Ishikawa (cell line): ENCODE results near the gene PRICKLE3.

Experiments used
- CEBPB ChIP-seq: IDR thresholded peaks from 2 replicates; pipeline ENCODE4 v1.6.1; 2012
- CREB1 ChIP-seq: IDR thresholded peaks from 2 replicates; pipeline ENCODE4 v1.6.1; 2012; ENCODE audit warnings: low read depth
- EGR1 ChIP-seq: IDR thresholded peaks from 2 replicates; pipeline ENCODE4 v1.6.1; 2012
- EP300 ChIP-seq: IDR thresholded peaks from 2 replicates; pipeline ENCODE4 v1.6.1; 2012; ENCODE audit warnings: borderline replicate concordance
- FOXM1 ChIP-seq: IDR thresholded peaks from 2 replicates; pipeline ENCODE4 v1.6.1; 2012; ENCODE audit warnings: low read depth, borderline replicate concordance
- NFIC ChIP-seq: IDR thresholded peaks from 2 replicates; pipeline ENCODE4 v1.6.1; 2012
- RAD21 ChIP-seq: IDR thresholded peaks from 2 replicates; pipeline ENCODE4 v1.6.1; 2012; ENCODE audit warnings: low read depth
- REST ChIP-seq: IDR thresholded peaks from 2 replicates; pipeline ENCODE4 v1.6.1; 2012; ENCODE audit warnings: low read depth, mild to moderate bottlenecking
- TAF1 ChIP-seq: IDR thresholded peaks from 2 replicates; pipeline ENCODE4 v1.6.1; 2012; ENCODE audit warnings: low read depth, mild to moderate bottlenecking
- TCF12 ChIP-seq: IDR thresholded peaks from 2 replicates; pipeline ENCODE4 v1.6.1; 2012; ENCODE audit warnings: low read depth
- TEAD4 ChIP-seq: IDR thresholded peaks from 2 replicates; pipeline ENCODE4 v1.6.1; 2012
- USF1 ChIP-seq: IDR thresholded peaks from 2 replicates; pipeline ENCODE4 v1.6.1; 2012
- YY1 ChIP-seq: IDR thresholded peaks from 2 replicates; pipeline ENCODE4 v1.6.1; 2012; ENCODE audit warnings: low read depth
- ZBTB7A ChIP-seq: IDR thresholded peaks from 2 replicates; pipeline ENCODE4 v1.6.1; 2012; ENCODE audit warnings: low read depth
- TF ChIP-seq, protein P1 (sequence below): IDR thresholded peaks from 2 replicates; pipeline ENCODE4 v1.6.1; 2012

Gene PRICKLE3

DNA sequence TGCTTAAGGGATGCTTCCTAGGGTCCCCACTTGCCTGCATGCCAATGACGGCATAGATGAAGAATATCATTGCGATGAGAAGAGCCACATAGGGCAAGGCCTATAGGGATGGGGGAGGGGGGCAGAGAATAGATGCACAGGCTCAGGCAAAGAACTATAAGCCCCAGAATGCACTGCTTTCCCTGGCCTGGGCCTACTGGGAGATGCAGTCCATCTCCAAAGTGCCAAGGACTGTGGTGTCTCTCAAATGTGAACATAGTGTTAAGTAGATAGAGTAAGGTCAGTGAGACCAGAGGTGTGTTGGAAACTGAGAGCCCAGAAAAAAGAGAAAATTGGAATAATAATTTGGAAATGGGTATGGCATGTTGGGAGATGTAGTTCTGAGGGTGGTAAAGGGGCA, 26.0 kb upstream of the PRICKLE3 start:
- no peak for TF ChIP-seq TCF12
- no peak for TF ChIP-seq FOXM1
- no peak for TF ChIP-seq EGR1

DNA sequence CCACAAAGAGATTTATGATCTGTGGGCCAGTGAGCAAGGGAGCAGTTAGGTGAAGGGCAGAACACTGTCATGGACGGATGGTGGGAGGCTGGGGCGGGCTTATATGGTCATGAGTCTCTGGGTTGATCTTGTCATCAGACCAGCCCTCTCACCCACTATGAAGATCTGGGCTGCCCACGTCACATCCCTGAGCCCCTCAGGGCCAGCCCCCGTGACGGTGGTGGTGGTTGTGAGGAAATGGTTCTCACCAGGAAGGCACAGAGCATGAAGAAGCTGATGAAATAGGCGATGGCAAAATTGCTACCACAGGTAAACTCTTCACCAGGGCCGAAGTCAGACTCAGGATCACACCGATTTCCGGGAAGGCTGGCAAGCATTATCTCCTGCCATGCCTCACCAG, 24.9 kb upstream of the PRICKLE3 start:
- TF ChIP-seq ZBTB7A, result no peak
- no peak for TF ChIP-seq CREB1
- no peak for TF ChIP-seq TAF1
- no peak for TF ChIP-seq YY1
- no peak for TF ChIP-seq USF1
- TF ChIP-seq EGR1, result no peak
- no peak for TF ChIP-seq EP300
- no peak for TF ChIP-seq NFIC
- TF ChIP-seq REST, result no peak
- TF ChIP-seq TEAD4, result no peak

DNA sequence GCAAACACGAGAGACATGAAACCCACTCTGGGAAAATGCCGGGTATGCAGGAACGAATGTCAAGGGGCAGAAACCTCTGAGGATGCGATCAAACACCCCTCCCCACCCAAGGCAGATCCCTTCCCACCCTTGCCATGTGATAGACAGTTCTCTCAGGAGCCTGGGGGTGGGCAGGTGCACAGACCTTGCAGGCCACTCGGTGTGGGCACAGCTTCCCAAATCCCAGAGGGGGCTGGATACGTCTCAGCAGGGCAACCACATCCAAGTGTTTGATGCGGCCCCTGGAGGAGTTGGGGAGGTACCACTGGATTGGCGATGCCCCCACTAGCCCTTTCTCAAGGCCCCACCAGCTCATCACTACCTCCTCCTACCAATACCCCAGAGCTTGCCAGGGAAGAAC, 24.2 kb upstream of the PRICKLE3 start:
- TF ChIP-seq RAD21 (no peak), EGR1 (no peak), NFIC (no peak), YY1 (no peak), TAF1 (no peak)
- TF ChIP-seq, protein P1, sequence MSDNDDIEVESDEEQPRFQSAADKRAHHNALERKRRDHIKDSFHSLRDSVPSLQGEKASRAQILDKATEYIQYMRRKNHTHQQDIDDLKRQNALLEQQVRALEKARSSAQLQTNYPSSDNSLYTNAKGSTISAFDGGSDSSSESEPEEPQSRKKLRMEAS, result no peak

- TF ChIP-seq RAD21, result no peak
- no peak for TF ChIP-seq YY1
These were observed 23.5 kb upstream of the PRICKLE3 start for GRCh38 chrX:49209434-49210251.

DNA sequence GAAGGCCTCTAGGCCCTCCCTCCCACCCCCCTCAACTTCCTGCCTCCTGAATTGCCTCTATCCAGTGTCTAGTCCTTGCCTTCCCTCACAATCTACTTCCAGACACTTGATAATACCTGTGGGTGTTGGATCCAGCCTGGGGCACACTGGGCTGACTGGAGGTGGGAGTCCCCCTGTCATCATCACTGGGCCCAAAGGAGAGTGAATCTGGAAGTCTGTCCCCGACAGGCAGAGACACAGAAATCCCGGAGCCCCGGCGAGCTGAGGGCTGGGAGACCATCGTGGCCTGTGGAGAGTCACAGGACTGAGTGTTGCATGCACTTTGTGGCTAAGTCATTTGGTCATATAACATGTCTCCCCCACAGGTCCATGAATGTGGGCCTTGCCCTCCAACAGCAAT, 22.2 kb upstream of the PRICKLE3 start:
- no peak for TF ChIP-seq FOXM1
- no peak for TF ChIP-seq NFIC
- TF ChIP-seq USF1, result no peak
- TF ChIP-seq YY1, result no peak
- no peak for TF ChIP-seq TAF1
- no peak for TF ChIP-seq EP300
- TF ChIP-seq REST, result no peak
- TF ChIP-seq CEBPB, result no peak
- TF ChIP-seq TEAD4, result no peak
- no peak for TF ChIP-seq ZBTB7A
- no peak for TF ChIP-seq TCF12
- no peak for TF ChIP-seq CREB1
- no peak for TF ChIP-seq RAD21
- TF ChIP-seq, protein P1, result no peak
- TF ChIP-seq EGR1, result no peak

GRCh38 chrX:49206543-49206942, 20.4 kb upstream of the PRICKLE3 start:
- no peak for TF ChIP-seq YY1
- TF ChIP-seq CREB1, result no peak
- no peak for TF ChIP-seq TCF12
- no peak for TF ChIP-seq USF1
- TF ChIP-seq FOXM1, result no peak
- no peak for TF ChIP-seq REST
- no peak for TF ChIP-seq ZBTB7A
- TF ChIP-seq CEBPB, result no peak
- TF ChIP-seq EGR1, result no peak
- no peak for TF ChIP-seq EP300
- no peak for TF ChIP-seq RAD21
- TF ChIP-seq, protein P1, result no peak
